H1 (cell line): ENCODE measurements around the gene MTURN. TPM values are rescaled to one million over a fixed set of nuclear protein-coding genes. Genes with fewer than 3 reads are reported as not detected.

ENCODE experiments used
- E2F6 ChIP-seq: IDR thresholded peaks from 2 replicates; pipeline ENCODE4 v1.6.1; 2012; ENCODE audit warnings: inconsistent platforms
- SAP30 ChIP-seq: fragments of 300-600 bp; sonication (generic); IDR thresholded peaks from 2 replicates; pipeline ENCODE4 v1.7.1; 2012; ENCODE audit warnings: low read length, moderate library complexity, mild to moderate bottlenecking, inconsistent platforms; ENCODE audit not compliant: insufficient read depth, insufficient replicate concordance
- SIN3A ChIP-seq, 2 experiments: IDR thresholded peaks in 1 of 2; conservative IDR thresholded peaks in 1 of 2; 2 replicates each; pipeline ENCODE4 v1.6.1; 2011 to 2012; ENCODE audit warnings: low read length in 2 of 2, improper control_type of control experiment in 1 of 2, low read depth in 1 of 2, mild to moderate bottlenecking in 1 of 2
- SIX5 ChIP-seq: IDR thresholded peaks from 2 replicates; pipeline ENCODE4 v1.6.1; 2011; ENCODE audit warnings: mild to moderate bottlenecking, low read depth, low read length
- polyA plus RNA-seq, 7 experiments: library from polyadenylated mRNA; depleted of rRNA in 3 of 7; stranded (reverse) in 5 of 7; unstranded in 2 of 7; fragments of >200 nt in 5 of 7; fragments of 200-250 nt in 2 of 7; gene quantifications; 1 replicate in 5 of 7; 2 replicates in 1 of 7; 4 replicates in 1 of 7; pipeline versions ENCODE4 v1.2.1 to v1.2.3, GENCODE V29; 2011 to 2013; ENCODE audit warnings: missing spikeins in 2 of 7, mixed read lengths in 2 of 7
- total RNA-seq: library from RNA; stranded (reverse); fragmentation: NEBNext Ultra II Directional; extraction: Animal tissue kit (Norgen Biotek cat#: 25700); gene quantifications from 2 replicates; pipeline ENCODE4 v1.2.1, GENCODE V29; 2021

Gene MTURN
- total and polyA plus RNA-seq, 2 of the 8 experiments (the other 6 are each of a cell fraction or from before 2014, with no cell fraction given), result 2.6 to 5.8 TPM

GRCh38 chr7:30116771-30117170 is 18.0 kb upstream of the MTURN start (continued):
- no peak for TF ChIP-seq SIN3A (conservative IDR thresholded peaks at IDR 0.05 in 1 of 2, IDR thresholded peaks at IDR 0.05 in 1 of 2; ENCODE audit: low read depth in 1 of 2, low read length in 2 of 2)
- TF ChIP-seq SAP30, result no peak
- TF ChIP-seq SIX5, result no peak
- TF ChIP-seq E2F6, result no peak
